SW480 (cell line): ENCODE data around the gene PITPNM2.

Experiments
- DNase-seq: peaks from one replicate; pipeline ENCODE4 v3.0.0-alpha.2; 2016; ENCODE audit warnings: low spot score

The PITPNM2 gene

DNA sequence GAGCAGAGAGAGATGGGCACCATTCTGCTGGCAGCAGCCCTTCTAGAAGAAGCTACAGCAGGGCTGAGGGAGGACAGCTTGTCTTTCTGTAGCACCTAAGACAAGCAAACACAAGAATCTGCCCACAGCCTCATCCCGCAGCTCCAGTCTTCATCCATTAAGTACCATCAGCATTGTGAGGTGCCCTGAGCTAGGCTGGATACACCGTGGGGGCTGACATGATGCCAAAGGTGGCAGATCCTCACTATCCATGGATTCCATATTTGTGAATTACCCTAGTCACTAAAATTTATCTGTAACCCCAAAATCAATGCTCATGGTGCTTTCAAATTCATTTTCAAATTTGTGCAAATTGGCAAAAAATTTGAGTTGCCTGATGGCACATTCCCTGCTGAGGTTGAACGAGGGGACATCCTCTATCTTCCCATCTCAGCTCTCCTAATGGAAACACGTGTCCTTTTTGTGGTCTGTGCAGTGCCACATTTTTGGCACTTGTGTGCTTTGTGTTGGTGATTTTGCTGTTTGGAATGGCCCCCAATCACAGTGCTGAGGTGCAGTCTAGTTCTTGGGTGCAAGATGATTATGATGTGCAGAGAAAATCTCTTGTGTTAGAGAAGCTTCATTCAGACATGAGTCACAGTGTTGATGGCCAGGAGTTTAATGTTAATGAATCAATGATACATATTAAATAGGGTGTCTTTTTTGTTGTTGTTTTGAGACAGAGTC, 7.0 kb downstream of the PITPNM2 start:
- DNase-seq = no peak

DNA sequence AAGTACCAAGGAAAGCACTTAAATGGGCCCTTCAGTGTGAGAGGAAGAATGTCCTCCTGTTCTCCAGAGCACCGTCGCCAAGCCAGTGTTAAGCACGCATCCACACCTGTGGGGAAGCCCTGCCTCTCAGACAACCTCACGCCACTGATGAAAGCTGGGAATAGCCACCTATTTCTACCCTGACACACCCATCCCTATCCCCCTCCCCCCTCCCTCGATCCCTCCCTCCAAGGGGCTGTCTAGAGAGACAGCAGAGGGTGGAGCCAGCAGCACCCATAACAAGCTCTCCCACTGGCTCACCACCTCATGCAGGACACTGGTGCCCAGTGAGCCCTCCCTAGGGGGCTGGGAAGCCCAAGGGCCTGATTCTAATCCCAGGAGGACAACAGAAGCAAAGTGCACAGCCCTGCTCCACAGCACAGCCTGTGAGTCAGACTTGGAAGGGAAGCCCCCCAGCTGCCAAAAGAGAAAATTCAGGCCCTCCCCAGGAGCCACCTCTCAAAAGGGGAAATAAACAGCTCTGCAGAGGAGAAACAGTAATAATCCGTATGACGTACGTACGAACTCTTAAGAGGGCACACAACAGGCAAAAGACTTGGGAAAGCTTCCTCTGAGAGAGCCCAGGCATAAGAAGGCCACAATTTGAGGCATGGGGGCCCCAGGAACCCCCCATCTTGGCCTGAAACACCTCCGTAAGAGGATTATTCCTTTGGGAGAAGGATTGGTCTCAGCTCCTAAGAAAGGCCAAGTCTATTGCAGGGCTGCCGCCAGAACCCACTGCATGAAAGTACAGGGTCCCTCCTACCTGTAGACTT, 7.8 kb downstream of the PITPNM2 start:
- DNase-seq = peak; percentile 51

DNA sequence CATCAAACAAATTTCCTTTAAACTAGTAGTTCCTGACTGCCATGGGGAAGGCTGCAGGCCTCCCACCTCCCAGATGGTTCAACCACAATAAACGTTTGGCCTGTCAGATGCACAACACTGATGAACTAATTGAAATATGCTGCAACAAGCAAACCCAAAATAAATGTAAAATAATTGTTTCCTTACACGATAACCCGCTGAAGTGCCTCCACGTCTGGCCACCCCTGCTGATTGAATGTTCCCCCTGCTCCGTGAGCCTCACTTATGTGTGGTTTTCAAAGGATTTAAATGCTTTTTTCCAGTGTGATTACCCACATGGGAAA, 8.4 kb downstream of the PITPNM2 start:
- DNase-seq = no peak

DNA sequence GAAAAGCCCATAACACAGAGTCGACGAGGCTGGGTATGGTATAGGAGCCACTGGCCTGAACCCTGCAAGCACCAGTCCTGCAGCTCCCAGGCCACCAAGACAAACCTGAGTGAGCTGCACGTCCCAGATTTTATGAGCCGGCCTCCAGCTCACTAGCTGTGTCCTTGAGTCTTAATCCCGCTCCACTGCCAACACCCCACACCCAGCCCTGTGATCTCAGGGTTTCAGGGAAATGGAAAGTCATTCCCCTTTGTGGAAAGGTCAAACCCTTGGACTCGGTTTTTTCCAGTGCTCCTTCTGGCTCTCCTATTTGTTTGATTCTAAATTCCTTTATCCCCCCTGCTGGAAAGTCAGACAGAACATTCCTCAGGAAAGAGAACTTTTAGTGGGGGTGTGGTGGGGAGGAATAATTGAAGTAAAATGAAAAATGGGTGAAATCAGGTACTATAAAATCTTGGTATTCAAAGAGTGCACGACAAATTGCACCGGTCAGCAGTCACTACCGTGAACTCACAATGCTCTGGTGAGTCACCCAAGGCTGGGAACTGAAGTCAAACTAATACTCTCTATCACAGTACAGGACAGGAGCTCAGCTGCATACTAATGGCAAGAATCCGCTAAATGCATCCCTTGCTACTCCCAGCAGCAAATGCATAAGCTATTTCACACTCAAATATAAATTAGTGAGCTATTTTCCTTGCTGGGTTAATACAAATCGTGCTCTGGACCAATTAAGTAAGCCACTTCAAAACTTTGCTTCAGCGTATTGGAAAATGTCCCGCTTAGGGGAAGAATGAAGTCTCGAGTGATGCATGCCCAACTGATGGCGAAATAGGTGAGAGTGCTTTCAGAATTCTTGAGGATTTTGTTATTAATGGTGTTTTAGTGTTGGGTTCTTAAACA, 9.0 kb downstream of the PITPNM2 start:
- DNase-seq = peak; percentile 65

- DNase-seq = no peak
Observed at GRCh38 chr12:123140676-123141614, 9.9 kb downstream of the PITPNM2 start.

- no peak for DNase-seq
Observed at GRCh38 chr12:123139926-123140675, 10.8 kb downstream of the PITPNM2 start.

DNA sequence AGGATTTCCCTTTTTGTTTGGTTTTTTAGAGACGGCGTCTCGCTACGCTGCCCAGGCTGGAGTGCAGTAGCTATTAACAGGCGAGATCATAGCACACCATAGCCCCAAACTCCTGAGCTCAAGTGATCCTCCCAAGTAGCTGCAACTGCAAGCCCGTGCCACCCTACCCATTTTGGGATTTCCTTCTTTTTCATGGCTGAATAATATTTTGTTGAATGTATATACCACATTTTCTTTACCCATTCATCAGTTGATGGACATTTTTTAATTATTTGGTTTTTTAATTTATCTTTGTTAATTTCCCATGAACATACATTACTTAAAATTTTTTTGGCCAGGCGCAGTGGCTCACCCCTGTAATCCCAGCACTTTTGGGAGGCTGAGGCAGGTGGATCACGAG, 15.2 kb downstream of the PITPNM2 start:
- DNase-seq = no peak

- no peak for DNase-seq
Observed at GRCh38 chr12:123134826-123135225, 16.1 kb downstream of the PITPNM2 start.

GRCh38 chr12:123134271-123134671, 16.6 kb downstream of the PITPNM2 start:
- DNase-seq = no peak

DNA sequence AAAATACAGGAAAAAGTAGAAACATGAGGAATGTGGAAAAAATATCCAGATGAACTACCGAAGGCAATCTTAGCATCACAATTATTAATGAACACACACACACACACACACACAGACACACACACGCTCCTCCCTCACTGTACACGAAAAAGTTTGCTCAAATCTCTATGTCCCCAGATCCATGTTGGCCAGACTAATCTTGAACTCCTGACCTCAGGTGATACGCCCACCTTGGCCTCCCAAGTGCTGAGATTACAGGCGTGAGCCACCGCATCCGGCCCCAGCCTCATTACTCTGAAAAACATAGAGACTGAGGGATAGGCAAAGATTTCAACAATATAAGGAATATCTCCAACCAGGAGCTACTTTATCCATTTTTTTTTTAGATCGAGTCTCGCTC, 17.2 kb downstream of the PITPNM2 start:
- no peak for DNase-seq

DNA sequence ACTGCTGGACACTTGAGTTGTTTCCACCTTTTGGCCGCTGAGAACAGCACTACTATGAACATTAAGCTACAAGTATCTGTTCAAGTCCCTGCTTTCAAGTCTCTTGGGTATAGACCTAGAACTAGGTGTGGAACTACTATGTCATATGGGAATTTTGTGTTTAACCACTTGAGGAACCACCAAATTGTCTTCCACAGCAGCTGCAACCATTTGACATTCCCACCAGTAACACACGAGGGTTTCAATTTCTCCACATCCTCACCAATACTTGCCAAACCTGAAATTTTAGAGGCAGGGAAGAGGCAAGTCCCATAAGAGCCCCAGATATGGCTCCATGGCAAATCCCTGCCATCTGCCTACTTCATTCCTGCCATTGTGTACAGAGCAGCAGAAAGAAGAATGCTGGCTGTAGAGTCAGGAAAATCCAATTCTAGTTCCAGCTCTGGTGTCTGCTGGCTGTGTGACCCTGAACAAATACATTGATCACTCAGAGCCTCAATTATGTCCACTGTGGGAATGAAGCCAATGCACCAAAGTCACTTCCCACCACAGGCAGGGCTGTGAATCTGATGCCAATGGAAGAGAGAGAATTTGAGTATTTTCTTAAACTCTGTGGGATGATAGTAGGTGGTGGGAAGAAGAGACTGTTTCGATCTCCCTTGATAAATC, 17.8 kb downstream of the PITPNM2 start:
- no peak for DNase-seq

- DNase-seq = peak; percentile 90
Observed at GRCh38 chr12:123131879-123132402, 18.9 kb downstream of the PITPNM2 start.

GRCh38 chr12:123131291-123131832, 19.5 kb downstream of the PITPNM2 start:
- DNase-seq = no peak

- no peak for DNase-seq
Observed at GRCh38 chr12:123129621-123130020, 21.3 kb downstream of the PITPNM2 start.

DNA sequence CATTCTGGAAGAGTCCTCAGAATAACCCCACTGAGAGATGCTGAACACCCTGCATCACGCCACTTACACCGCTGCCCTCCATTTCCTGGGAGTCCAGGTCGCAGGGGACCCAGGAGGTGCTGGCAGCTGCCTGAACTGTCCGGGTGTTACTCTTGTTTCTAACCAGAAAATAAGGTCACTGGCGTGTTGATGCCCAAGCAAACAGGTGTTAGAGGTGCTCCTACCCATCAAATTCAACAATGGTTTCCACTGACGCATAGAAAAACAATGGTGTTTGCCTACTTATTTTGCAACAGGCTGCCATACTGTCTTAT, 23.8 kb downstream of the PITPNM2 start:
- no peak for DNase-seq

DNA sequence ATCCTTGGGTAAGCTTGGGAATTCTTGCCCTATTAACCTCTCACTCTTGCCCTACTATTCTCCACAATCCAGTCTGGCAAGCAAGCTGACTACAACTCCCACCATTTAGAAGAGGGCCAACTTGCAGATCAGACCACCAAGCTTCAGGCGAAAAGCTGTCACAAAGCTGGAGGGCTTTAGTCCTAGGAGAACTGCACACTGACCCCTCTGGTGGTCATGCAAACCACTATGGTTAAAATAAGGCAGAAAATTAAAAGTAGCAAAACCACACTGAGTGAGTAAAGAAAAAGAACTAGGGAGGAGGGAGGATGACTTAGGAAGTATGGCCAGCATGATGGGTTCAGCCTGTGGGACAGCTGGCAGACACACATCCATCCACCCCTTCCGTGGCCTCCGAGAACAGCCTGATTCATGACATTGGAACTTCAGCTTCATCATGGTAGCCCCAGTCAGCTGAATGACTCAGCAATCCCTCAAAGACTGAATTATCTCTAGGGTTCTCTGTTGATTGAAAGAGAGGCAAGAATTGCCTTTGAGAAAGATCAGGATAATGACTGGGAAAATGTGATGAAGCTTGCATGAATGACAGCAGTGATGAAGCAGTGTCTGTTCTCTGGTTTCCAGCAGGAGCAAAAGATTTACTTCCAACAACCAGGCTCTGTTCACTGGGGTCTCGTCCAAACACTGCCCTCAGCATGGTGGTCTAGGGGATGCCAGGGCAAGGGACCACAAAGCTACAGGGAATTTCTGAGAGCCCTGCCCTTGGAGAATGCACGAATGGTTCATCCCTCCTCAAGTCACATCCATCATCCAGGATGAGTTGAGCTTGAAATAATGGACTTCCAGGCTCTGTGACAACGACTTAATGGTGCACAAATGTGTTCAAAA, 24.4 kb downstream of the PITPNM2 start:
- DNase-seq = peak; percentile 90

DNA sequence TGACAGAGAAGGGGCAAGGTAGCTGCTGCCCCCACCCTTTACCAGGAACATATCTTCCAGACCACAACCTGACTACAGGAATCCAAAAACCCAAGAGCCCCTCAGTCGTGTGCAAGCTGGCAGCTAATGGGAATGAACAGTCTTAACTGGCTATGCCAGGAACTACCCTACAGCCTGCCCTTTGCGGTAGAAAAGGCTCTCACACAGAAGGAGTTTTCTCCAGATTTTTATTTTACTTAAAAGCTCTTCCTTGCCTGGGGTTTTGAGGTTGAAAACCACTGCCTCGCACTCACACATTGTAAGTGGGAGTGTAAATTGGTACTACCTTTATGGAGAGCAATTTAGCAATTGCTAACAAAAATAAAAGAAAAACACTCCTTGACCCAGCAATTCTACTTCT, 28.3 kb downstream of the PITPNM2 start:
- DNase-seq = no peak

GRCh38 chr12:123121670-123122069, 29.2 kb downstream of the PITPNM2 start:
- DNase-seq = no peak
